NB4 (cell line): ENCODE data around the gene VAC14.

Experiments
- POLR2A ChIP-seq: IDR thresholded peaks from 2 replicates; pipeline ENCODE4 v1.6.1; 2011; ENCODE audit warnings: mild to moderate bottlenecking; ENCODE audit not compliant: insufficient read length; ENCODE audit errors: extremely low read depth
- TF ChIP-seq, protein P1 (sequence below): IDR thresholded peaks from one replicate; pipeline ENCODE4 v1.5.1; 2012; ENCODE audit warnings: low read depth, low read length
- TF ChIP-seq, protein P2 (sequence below): IDR thresholded peaks from 2 replicates; pipeline ENCODE4 v1.6.1; 2011; ENCODE audit warnings: low read depth, low read length

DNA sequence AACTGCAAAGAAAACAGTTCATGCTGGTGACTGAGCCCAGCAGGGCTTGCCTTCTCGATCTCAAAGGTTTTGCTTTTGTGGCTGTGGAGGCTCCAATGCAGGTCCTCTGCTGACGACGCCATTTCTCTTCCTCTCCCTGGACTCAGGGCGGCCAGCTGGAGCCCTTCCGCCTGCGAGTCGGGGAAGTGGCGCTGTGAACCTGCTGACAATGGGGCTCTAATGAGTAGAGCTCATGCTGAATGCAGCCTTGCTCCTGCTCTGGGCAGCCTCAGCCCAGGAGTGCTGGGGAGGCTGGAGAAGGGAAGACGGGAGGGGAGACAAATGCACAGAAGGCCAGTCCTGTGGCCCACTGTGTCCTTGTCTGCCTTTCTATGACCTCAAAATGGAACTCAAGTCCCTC lies 43.8 kb downstream of the VAC14 start:
- TF ChIP-seq, protein P1, sequence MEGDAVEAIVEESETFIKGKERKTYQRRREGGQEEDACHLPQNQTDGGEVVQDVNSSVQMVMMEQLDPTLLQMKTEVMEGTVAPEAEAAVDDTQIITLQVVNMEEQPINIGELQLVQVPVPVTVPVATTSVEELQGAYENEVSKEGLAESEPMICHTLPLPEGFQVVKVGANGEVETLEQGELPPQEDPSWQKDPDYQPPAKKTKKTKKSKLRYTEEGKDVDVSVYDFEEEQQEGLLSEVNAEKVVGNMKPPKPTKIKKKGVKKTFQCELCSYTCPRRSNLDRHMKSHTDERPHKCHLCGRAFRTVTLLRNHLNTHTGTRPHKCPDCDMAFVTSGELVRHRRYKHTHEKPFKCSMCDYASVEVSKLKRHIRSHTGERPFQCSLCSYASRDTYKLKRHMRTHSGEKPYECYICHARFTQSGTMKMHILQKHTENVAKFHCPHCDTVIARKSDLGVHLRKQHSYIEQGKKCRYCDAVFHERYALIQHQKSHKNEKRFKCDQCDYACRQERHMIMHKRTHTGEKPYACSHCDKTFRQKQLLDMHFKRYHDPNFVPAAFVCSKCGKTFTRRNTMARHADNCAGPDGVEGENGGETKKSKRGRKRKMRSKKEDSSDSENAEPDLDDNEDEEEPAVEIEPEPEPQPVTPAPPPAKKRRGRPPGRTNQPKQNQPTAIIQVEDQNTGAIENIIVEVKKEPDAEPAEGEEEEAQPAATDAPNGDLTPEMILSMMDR: no peak
- TF ChIP-seq POLR2A: no peak
- TF ChIP-seq, protein P2, sequence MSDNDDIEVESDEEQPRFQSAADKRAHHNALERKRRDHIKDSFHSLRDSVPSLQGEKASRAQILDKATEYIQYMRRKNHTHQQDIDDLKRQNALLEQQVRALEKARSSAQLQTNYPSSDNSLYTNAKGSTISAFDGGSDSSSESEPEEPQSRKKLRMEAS: no peak
